ENCODE results near the gene MYO1D.
A peak's percentile ranks its signal among the peaks of the same experiment; 100 is the strongest.
"Not testable (repeated sequence)": the region's sequence is repeated elsewhere in the genome, so short reads cannot be mapped to it uniquely, and the experiment has no call there.

The MYO1D gene

GRCh38 chr17:32658470-32659418 is 218.2 kb downstream of the MYO1D start:
- no peak for DNase-seq

- no peak for DNase-seq
Measured at GRCh38 chr17:32656886-32657285, 220.0 kb downstream of the MYO1D start.

GRCh38 chr17:32654324-32654723 is 222.6 kb downstream of the MYO1D start:
- DNase-seq = no peak

GRCh38 chr17:32651084-32651483 is 225.8 kb downstream of the MYO1D start:
- no peak for DNase-seq

- no peak for DNase-seq
Measured at GRCh38 chr17:32648450-32648849, 228.5 kb downstream of the MYO1D start.

GRCh38 chr17:32646941-32647340 is 230.0 kb downstream of the MYO1D start:
- no peak for DNase-seq

- not testable (repeated sequence) for DNase-seq
Measured at GRCh38 chr17:32641514-32641913, 235.4 kb downstream of the MYO1D start.

- DNase-seq = no peak
Measured at GRCh38 chr17:32636598-32637218, 240.2 kb downstream of the MYO1D start.

- DNase-seq = no peak
Measured at GRCh38 chr17:32634167-32634566, 242.8 kb downstream of the MYO1D start.

- no peak for DNase-seq
Measured at GRCh38 chr17:32631341-32632096, 245.4 kb downstream of the MYO1D start.

GRCh38 chr17:32629563-32630190 is 247.2 kb downstream of the MYO1D start:
- DNase-seq = peak; percentile 14

GRCh38 chr17:32628271-32629044 is 248.5 kb downstream of the MYO1D start:
- DNase-seq = no peak

GRCh38 chr17:32627239-32627996 is 249.5 kb downstream of the MYO1D start:
- DNase-seq = no peak

- no peak for DNase-seq
Measured at GRCh38 chr17:32626379-32626791, 250.5 kb downstream of the MYO1D start.

GRCh38 chr17:32625971-32626370 is 251.0 kb downstream of the MYO1D start:
- no peak for DNase-seq

- DNase-seq = no peak
Measured at GRCh38 chr17:32623196-32623595, 253.7 kb downstream of the MYO1D start.

- DNase-seq = no peak
Measured at GRCh38 chr17:32622540-32622939, 254.4 kb downstream of the MYO1D start.

GRCh38 chr17:32621612-32622312 is 255.2 kb downstream of the MYO1D start:
- DNase-seq = no peak

- DNase-seq = no peak
Measured at GRCh38 chr17:32615326-32615725, 261.6 kb downstream of the MYO1D start.

- DNase-seq = no peak
Measured at GRCh38 chr17:32610943-32611342, 266.0 kb downstream of the MYO1D start.
